Activated naive CD8-positive, alpha-beta T cell treated with anti-CD3 and anti-CD28 coated beads, Interleukin-2, amount 50 U/mL, for 16 hours (primary cell): ENCODE results near the gene RNASEH1.
"Not testable (repeated sequence)": the region's sequence is repeated elsewhere in the genome, so short reads cannot be mapped to it uniquely, and the experiment has no call there.

ENCODE experiments used
- DNase-seq: peaks from one replicate; pipeline ENCODE4 v3.0.0-alpha.2; 2020; ENCODE audit warnings: low read depth, low spot score

Gene RNASEH1

GRCh38 chr2:3594493-3595281 is 36.6 kb upstream of the RNASEH1 start, which contains the start of gene COLEC11:
TSS of gene COLEC11 (plus strand) at chr2:3595112. CDS start at chr2:3604341, 9,229 bp downstream.
- no peak for DNase-seq

GRCh38 chr2:3589086-3589485 is 31.0 kb upstream of the RNASEH1 start:
- no peak for DNase-seq

- DNase-seq: no peak
Measured at GRCh38 chr2:3588084-3588483, 30.0 kb upstream of the RNASEH1 start.

- DNase-seq: no peak
Measured at GRCh38 chr2:3587432-3587831, 29.3 kb upstream of the RNASEH1 start.

- no peak for DNase-seq
Measured at GRCh38 chr2:3587021-3587420, 28.9 kb upstream of the RNASEH1 start.

GRCh38 chr2:3586220-3586619 is 28.1 kb upstream of the RNASEH1 start:
- no peak for DNase-seq

GRCh38 chr2:3585261-3586109 is 27.4 kb upstream of the RNASEH1 start:
- DNase-seq: no peak

- no peak for DNase-seq
Measured at GRCh38 chr2:3584608-3585260, 26.6 kb upstream of the RNASEH1 start.

- no peak for DNase-seq
Measured at GRCh38 chr2:3584076-3584475, 25.9 kb upstream of the RNASEH1 start.

- DNase-seq: no peak
Measured at GRCh38 chr2:3581367-3582262, 23.5 kb upstream of the RNASEH1 start.

- no peak for DNase-seq
Measured at GRCh38 chr2:3580449-3580848, 22.3 kb upstream of the RNASEH1 start.

GRCh38 chr2:3578987-3579386 is 20.9 kb upstream of the RNASEH1 start:
- no peak for DNase-seq

- not testable (repeated sequence) for DNase-seq
Measured at GRCh38 chr2:3576263-3576630, 18.1 kb upstream of the RNASEH1 start.

GRCh38 chr2:3575534-3576262 is 17.6 kb upstream of the RNASEH1 start:
- no peak for DNase-seq

- no peak for DNase-seq
Measured at GRCh38 chr2:3574155-3574554, 16.0 kb upstream of the RNASEH1 start.

GRCh38 chr2:3572620-3573019 is 14.5 kb upstream of the RNASEH1 start:
- no peak for DNase-seq

GRCh38 chr2:3571284-3571683 is 13.2 kb upstream of the RNASEH1 start:
- no peak for DNase-seq

- not testable (repeated sequence) for DNase-seq
Measured at GRCh38 chr2:3569656-3570055, 11.5 kb upstream of the RNASEH1 start.

GRCh38 chr2:3566806-3567205 is 8.7 kb upstream of the RNASEH1 start:
- no peak for DNase-seq

- no peak for DNase-seq
Measured at GRCh38 chr2:3565117-3565516, 7.0 kb upstream of the RNASEH1 start.
